GM19468 (cell line): ENCODE results near the gene ZMYND15.
"Not testable (repeated sequence)": the region's sequence is repeated elsewhere in the genome, so short reads cannot be mapped to it uniquely, and the experiment has no call there.

Experiments used
- ATAC-seq: cut with Tn5 transposase; IDR thresholded peaks from one replicate; pipeline ENCODE4 v1.9.1; 2021; ENCODE audit warnings: mild to moderate bottlenecking, moderate library complexity, moderate number of reproducible peaks; ENCODE audit not compliant: unreplicated experiment; ENCODE audit errors: extremely low read depth

Gene ZMYND15, protein sequence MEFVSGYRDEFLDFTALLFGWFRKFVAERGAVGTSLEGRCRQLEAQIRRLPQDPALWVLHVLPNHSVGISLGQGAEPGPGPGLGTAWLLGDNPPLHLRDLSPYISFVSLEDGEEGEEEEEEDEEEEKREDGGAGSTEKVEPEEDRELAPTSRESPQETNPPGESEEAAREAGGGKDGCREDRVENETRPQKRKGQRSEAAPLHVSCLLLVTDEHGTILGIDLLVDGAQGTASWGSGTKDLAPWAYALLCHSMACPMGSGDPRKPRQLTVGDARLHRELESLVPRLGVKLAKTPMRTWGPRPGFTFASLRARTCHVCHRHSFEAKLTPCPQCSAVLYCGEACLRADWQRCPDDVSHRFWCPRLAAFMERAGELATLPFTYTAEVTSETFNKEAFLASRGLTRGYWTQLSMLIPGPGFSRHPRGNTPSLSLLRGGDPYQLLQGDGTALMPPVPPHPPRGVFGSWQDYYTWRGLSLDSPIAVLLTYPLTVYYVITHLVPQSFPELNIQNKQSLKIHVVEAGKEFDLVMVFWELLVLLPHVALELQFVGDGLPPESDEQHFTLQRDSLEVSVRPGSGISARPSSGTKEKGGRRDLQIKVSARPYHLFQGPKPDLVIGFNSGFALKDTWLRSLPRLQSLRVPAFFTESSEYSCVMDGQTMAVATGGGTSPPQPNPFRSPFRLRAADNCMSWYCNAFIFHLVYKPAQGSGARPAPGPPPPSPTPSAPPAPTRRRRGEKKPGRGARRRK

GRCh38 chr17:4739122-4740024 is at the start of gene ZMYND15, which contains the start of gene CXCL16:
ZMYND15 (plus strand) TSS chr17:4739833; CDS start chr17:4740549, 716 bp downstream.
CXCL16 (minus strand) TSS chr17:4739928; CDS start chr17:4739339, 589 bp downstream.
- ATAC-seq, result no peak

DNA sequence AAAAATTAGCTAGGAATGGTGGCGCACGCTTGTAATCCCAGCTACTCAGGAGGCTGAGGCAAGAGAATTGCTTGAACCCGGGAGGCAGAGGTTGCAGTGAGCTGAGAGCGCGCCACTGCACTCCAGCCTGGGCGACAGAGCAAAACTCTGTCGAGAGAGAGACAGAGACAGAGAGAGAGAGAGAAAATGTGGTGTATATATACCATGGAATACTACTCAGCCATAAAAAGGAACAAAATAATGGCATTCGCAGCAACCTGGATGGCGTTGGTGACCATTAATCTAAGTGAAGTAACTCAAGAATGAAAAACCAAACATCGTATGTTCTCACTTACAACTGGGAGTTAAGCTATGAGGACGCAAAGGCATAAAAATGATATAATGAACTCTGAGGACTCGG is 49.8 kb upstream of the ZMYND15 start:
- ATAC-seq, result not testable (repeated sequence)

GRCh38 chr17:4690745-4691144 is 48.9 kb upstream of the ZMYND15 start:
- no peak for ATAC-seq

DNA sequence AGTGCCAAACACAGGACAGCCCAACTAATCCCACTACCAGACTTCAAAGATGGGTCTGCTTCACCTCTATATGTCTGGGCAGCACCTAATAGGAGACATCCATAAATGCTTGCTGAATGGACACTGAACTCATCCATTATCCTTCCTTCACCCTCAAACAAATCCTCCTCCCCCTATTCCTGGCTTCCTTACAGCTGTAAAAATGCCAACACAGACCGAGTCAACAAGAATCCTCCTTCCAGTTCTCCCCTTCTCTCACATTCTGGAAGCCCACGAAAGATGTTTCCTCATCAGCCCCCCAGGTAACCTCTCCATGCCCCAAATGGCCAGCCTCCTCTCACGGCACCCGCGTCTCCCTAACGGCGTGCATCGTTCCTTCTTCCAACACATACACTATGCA is 47.9 kb upstream of the ZMYND15 start:
- ATAC-seq, result no peak

- no peak for ATAC-seq
Measured at GRCh38 chr17:4693416-4693815, 46.2 kb upstream of the ZMYND15 start.

GRCh38 chr17:4696437-4696805 is 43.2 kb upstream of the ZMYND15 start:
- ATAC-seq, result no peak

DNA sequence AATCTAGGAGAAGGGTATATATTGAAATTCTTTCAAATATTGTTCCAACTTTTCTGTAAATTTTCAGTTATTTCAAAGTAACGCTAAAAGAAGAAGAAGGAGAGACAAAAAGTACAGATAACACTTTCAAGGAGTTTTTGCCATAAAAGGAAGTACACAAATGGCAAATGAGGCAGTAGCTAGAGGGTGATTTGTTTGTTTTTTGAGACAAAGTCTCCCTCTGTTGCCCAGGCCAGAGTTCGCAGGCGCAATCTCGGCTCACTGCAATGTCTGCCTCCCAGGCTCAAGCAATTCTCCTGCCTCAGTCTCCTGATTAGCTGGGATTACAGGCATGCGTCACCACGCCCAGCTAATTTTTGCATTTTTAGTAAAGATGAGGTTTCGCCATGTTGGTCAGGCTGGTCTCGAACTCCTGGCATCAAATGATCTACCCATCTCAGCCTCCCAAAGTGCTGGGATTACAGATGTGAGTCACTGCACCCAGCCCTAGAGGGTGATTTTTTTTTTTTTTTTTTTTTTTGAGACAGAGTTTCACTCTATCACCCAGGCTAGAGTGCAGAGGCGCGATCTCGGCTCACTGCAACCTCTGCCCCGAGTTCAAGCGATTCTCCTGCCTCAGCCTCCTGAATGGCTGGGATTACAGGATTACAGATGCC is 40.1 kb upstream of the ZMYND15 start:
- not testable (repeated sequence) for ATAC-seq

DNA sequence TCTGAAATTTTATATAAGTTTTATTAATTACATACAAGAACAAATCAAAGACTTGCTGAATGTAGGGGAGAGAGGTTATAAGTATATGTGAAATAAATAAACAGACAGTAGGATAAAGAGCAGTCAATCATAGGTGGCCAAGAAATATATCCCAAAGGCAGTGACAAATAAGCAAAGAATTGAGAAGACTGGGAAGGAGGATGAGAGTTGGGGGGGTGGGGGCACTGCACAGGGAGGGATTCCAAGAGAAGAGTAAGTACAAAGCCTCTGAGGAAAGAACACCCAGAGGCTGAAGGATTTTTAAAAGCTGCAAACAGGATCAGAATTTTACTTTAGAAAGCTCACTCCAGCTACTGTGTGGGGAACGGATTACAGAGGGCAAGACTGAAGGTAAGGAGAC is 38.5 kb upstream of the ZMYND15 start:
- no peak for ATAC-seq

- ATAC-seq, result no peak
Measured at GRCh38 chr17:4703330-4703691, 36.3 kb upstream of the ZMYND15 start.

GRCh38 chr17:4704574-4704907 is 35.1 kb upstream of the ZMYND15 start:
- not testable (repeated sequence) for ATAC-seq

DNA sequence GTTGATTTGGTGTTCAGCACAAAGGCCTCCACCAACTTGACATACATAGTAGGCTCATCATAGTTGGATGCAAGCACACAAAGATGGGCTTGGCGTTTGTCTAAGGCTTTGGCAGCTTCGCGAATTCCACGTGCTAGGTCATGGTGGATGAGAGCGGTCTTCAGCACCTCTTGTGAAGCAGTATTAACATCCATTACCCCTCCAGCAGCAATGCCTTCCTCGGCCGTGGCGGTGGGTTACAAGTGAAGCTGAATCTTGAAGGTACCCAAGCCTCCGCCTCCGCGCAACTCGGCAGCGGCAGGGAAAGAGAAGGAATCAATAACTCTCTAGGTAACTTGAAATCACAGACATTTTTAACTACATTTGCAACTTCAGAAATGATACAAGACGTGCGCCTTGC is 34.6 kb upstream of the ZMYND15 start:
- no peak for ATAC-seq

DNA sequence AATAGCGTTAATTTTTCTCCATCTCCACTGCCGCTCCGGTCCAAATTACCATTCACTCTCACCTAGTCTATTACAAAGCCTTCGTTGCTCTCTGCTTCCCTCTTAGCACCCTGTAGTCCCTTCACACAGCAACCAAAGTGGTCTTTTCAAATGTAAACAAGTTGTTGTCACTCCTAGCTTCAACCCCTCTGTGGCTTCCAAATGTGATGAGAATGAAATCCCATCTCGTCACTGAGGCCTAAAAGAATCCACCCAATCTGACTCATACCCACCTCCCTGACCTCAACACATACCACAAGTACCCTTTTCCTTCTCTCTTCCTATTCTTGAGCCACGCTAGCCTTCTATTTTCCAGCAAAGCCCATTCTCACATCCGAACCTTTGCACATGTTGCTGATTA is 33.5 kb upstream of the ZMYND15 start:
- no peak for ATAC-seq

GRCh38 chr17:4708436-4708835 is 31.2 kb upstream of the ZMYND15 start:
- no peak for ATAC-seq

DNA sequence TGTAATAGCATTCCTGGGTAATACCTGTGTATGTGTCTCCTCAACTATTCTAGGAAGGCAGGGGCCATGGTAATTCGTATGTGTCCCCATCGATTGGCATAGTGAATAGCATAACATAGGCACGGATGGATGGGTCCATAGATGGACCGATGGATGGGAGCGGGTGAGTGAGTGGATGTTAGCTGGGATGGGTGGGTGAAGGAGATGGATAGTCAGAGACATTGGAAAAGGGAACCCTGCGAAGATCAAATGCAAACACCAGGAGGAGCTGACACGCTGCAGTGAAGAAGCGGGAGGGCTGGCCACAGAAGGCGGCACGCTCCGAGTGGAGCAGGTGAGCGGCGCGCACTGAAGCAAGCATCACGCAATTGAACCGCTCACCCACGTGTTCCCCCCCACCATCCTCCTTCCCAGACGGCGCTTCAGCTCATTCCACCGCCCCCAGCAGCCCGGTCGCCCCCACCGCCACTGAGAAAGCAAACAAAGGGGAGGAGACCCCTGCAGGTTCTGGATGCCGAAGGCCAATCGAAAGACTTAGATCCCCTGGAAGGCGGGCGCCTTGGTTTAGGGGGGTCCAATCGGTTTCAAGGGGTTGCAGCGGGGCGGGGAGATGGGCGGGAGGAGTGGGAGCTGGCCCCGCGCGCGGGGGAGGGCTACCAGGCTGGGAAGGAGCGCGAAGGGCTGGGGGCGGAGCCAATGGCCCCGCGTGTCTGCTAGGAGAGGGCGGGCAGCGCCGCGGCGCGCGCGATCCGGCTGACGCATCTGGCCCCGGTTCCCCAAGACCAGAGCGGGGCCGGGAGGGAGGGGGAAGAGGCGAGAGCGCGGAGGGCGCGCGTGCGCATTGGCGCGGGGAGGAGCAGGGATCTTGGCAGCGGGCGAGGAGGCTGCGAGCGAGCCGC is 29.6 kb upstream of the ZMYND15 start, which contains the start of gene ARRB2:
TSS of gene ARRB2 (plus strand) at position 839 of the 899 bp plus-strand sequence. CDS start 90 bp downstream, outside the sequence.
- peak; percentile 76 for ATAC-seq

DNA sequence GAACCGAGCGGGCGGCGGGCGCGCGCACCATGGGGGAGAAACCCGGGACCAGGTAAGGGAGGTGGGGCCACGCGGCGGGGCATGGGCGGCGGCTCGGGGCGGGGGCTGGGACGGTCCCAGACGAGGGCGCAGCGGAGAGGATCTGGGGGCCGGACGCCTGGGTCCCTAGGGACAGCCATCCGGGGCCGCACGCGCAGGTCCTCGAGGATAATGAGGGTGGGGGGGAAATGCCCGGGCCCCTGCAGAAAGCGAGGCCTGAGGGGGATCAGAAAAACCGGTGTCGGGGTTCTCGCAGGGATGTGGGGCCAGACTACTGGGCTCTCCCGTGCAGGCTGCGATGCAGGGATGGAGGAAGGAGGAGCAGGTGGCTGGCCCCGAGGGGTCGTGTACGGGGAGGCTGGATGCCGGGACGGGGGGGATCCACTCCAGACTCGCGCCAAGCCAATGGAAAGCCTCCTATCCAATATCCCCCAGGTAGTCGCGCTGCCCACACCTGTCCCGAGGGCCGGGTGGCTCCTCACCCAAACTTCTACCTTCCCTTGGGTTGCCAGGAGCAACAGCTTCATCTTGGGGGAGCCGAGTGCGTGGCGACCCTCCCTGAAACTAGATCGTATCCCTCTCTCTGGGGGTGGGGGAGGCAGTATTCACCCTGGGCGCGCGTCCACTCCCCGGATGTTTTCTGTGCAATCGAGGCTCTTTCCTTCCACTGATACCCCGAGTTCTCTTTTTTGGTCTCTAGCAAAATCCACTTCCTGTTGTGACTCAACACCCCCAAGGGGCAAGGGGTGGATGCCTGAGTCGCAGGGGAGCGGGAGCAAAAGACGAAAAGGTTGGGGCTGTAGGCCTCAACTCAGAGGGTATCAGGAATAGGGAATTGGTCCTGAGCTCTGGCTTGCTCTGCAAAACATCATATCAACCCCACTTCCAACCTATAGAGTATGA is 28.7 kb upstream of the ZMYND15 start:
- no peak for ATAC-seq

- no peak for ATAC-seq
Measured at GRCh38 chr17:4711661-4712181, 27.9 kb upstream of the ZMYND15 start.

GRCh38 chr17:4712526-4712925 is 27.1 kb upstream of the ZMYND15 start:
- no peak for ATAC-seq
